Measurements from ENCODE around the gene PCBP3. TPM values are rescaled to one million over a fixed set of nuclear protein-coding genes. Genes with fewer than 3 reads are reported as not detected.

The PCBP3 gene
- total RNA-seq, 1 experiment from 2014 or later: 10.9 TPM

DNA sequence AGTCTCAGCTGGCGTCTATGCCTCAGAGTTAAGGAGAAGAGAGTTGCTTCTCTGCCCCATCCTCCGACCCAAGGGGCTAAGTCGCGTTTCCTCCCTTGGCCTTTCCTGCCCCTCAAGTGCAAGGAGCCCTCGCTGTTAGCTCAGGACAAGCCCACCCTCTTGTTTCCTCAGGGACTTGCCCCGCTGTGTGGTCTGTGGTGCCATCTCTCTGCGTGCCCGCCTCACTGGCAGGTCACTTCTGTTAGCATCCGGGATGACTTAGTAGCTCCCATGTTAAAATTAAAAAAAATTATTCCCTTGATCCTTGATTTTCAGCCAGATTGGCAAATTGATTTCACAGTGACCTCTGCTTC, 96.5 kb downstream of the PCBP3 start:
- Histone ChIP-seq H3K4me1 (ENCODE audit: insufficient read depth, low read length) (no peaks in the 10 kb centered on the region), H3K23me2 (ENCODE audit: insufficient read length, low read depth, low read length, poor library complexity, severe bottlenecking) (no peaks in the 10 kb centered on the region), H2BK12ac (ENCODE audit: insufficient read length, low read depth, low read length) (no peak overlapping the region), H3K4me2 (ENCODE audit: insufficient read depth, insufficient read length, low read length) (no peak overlapping the region), H3K56ac (ENCODE audit: insufficient read length, low read depth, low read length) (no peak overlapping the region), H3K23ac (ENCODE audit: insufficient read length, low read depth, low read length) (no peak overlapping the region), H3K79me2 (ENCODE audit: insufficient read depth, low read length) (no peaks in the 10 kb centered on the region), H3K9ac (ENCODE audit: extremely low read depth, insufficient read length, low read length) (no peak overlapping the region), H4K20me1 (ENCODE audit: control insufficient read depth, insufficient read depth, insufficient read length) (no peaks in the 10 kb centered on the region), H3K14ac (ENCODE audit: insufficient read depth, low read length) (no peak overlapping the region), H4K91ac (ENCODE audit: insufficient read length, low read depth, low read length) (no peak overlapping the region), H3K79me1 (ENCODE audit: insufficient read depth, low read depth, low read length, poor library complexity, severe bottlenecking) (no peaks in the 10 kb centered on the region), H3K27me3 (ENCODE audit: insufficient read depth, low read length) (no peaks in the 10 kb centered on the region), H2BK20ac (ENCODE audit: low read depth, low read length, poor library complexity, severe bottlenecking) (no peak overlapping the region), H4K8ac (replicated peaks; ENCODE audit: insufficient read length, low read depth, low read length) (no peak overlapping the region), H2BK120ac (ENCODE audit: low read depth, low read length, poor library complexity, severe bottlenecking) (no peak overlapping the region), H3K9me3 (ENCODE audit: control insufficient read depth, low read depth, low read length) (no peaks in the 10 kb centered on the region), H2AFZ (ENCODE audit: low read length) (no peak overlapping the region), H2BK5ac (ENCODE audit: insufficient read length, low read length) (no peak overlapping the region), H3K4ac (ENCODE audit: low read depth, low read length) (no peak overlapping the region), H2BK15ac (ENCODE audit: low read depth, low read length) (no peak overlapping the region), H3K27ac (ENCODE audit: insufficient read length, low read depth, low read length) (no peak overlapping the region), H3T11ph (ENCODE audit: low read length) (no peak overlapping the region), H4K5ac (ENCODE audit: insufficient read length, low read depth, low read length) (no peak overlapping the region), H3K18ac (ENCODE audit: insufficient read length, low read depth, low read length) (no peak overlapping the region), H2AK5ac (ENCODE audit: insufficient read length, low read length) (no peak overlapping the region)
- Mint-ChIP-seq H3K4me3 (no peak overlapping the region), H3K27ac (no peak overlapping the region), H3K27me3 (ENCODE audit: low read depth) (no peaks in the 10 kb centered on the region), H3K4me1 (no peaks in the 10 kb centered on the region), H3K9me3 (no peaks in the 10 kb centered on the region), H3K36me3 (ENCODE audit: insufficient read depth in 1 of 3, low read depth in 3 of 3) (peaks cover 0 to 5% (median 4%) of the 10 kb centered on the region in 3 experiments; a peak in 5 of 7 replicates)
- no CpG with 5 or more reads among the region's 9 CpGs for WGBS (ENCODE audit: extremely low coverage, insufficient read length, low lambda C conversion rate)
- no peak for DNase-seq
- TF ChIP-seq, protein P1, sequence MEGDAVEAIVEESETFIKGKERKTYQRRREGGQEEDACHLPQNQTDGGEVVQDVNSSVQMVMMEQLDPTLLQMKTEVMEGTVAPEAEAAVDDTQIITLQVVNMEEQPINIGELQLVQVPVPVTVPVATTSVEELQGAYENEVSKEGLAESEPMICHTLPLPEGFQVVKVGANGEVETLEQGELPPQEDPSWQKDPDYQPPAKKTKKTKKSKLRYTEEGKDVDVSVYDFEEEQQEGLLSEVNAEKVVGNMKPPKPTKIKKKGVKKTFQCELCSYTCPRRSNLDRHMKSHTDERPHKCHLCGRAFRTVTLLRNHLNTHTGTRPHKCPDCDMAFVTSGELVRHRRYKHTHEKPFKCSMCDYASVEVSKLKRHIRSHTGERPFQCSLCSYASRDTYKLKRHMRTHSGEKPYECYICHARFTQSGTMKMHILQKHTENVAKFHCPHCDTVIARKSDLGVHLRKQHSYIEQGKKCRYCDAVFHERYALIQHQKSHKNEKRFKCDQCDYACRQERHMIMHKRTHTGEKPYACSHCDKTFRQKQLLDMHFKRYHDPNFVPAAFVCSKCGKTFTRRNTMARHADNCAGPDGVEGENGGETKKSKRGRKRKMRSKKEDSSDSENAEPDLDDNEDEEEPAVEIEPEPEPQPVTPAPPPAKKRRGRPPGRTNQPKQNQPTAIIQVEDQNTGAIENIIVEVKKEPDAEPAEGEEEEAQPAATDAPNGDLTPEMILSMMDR (conservative IDR thresholded peaks at IDR 0.05): no peak
